HepG2 (cell line): ENCODE data around the gene WWC2. TPM values are rescaled to one million over a fixed set of nuclear protein-coding genes. Genes with fewer than 3 reads are reported as not detected.
A peak's percentile ranks its signal among the peaks of the same experiment; 100 is the strongest.

Experiments used
- BRD4 ChIP-seq: sonication (generic); formaldehyde crosslinking; IDR thresholded peaks from 2 replicates; pipeline ENCODE4 v1.4.0; 2020; ENCODE audit warnings: missing genetic modification reagents
- CENPX ChIP-seq: sonication (generic); formaldehyde crosslinking; IDR thresholded peaks from 2 replicates; pipeline ENCODE4 v1.9.0; 2021; ENCODE audit warnings: mild to moderate bottlenecking, missing genetic modification reagents, moderate library complexity
- DDIT3 ChIP-seq: sonication (generic); formaldehyde crosslinking; IDR thresholded peaks from 2 replicates; pipeline ENCODE4 v1.4.0; 2020; ENCODE audit warnings: mild to moderate bottlenecking, missing genetic modification reagents
- GABPB1 ChIP-seq: IDR thresholded peaks from 2 replicates; pipeline ENCODE4 v1.6.1; 2016; ENCODE audit warnings: mild to moderate bottlenecking, missing genetic modification reagents, moderate library complexity, missing compliant biosample characterization
- HNRNPLL ChIP-seq: fragments of 200-400 bp; formaldehyde crosslinking; IDR thresholded peaks from 2 replicates; pipeline ENCODE4 v1.6.1; 2017; ENCODE audit warnings: mild to moderate bottlenecking, low read depth, low read length; ENCODE audit not compliant: poor library complexity, severe bottlenecking
- LBX2 ChIP-seq: sonication (generic); formaldehyde crosslinking; IDR thresholded peaks from 2 replicates; pipeline ENCODE4 v1.5.0; 2020; ENCODE audit warnings: missing genetic modification reagents, mild to moderate bottlenecking, borderline replicate concordance
- MAX ChIP-seq: IDR thresholded peaks from 2 replicates; pipeline ENCODE4 v1.6.1; 2012; ENCODE audit warnings: inconsistent platforms
- MED1 ChIP-seq: sonication (generic); formaldehyde crosslinking; IDR thresholded peaks from 2 replicates; pipeline ENCODE4 v1.4.0; 2020; ENCODE audit warnings: missing genetic modification reagents
- PAWR ChIP-seq: sonication (generic); formaldehyde crosslinking; IDR thresholded peaks from 2 replicates; pipeline ENCODE4 v1.4.0; 2020; ENCODE audit warnings: missing genetic modification reagents, mild to moderate bottlenecking, borderline replicate concordance
- PAX8 ChIP-seq: sonication (generic); formaldehyde crosslinking; IDR thresholded peaks from 2 replicates; pipeline ENCODE4 v1.8.0; 2022; ENCODE audit warnings: mild to moderate bottlenecking, missing genetic modification reagents, borderline replicate concordance
- REST ChIP-seq, 2 experiments: IDR thresholded peaks; 2 replicates each; pipeline ENCODE4 v1.6.1; 2011 to 2012; ENCODE audit warnings: low read length in 2 of 2, borderline replicate concordance in 1 of 2, low read depth in 1 of 2, mild to moderate bottlenecking in 1 of 2, moderate library complexity in 1 of 2
- SNAI1 ChIP-seq: sonication (generic); formaldehyde crosslinking; IDR thresholded peaks from 2 replicates; pipeline ENCODE4 v1.5.0; 2020; ENCODE audit warnings: mild to moderate bottlenecking, missing genetic modification reagents, borderline replicate concordance
- THAP8 ChIP-seq: sonication (generic); formaldehyde crosslinking; IDR thresholded peaks from 2 replicates; pipeline ENCODE4 v1.5.1; 2020; ENCODE audit warnings: missing genetic modification reagents, mild to moderate bottlenecking, borderline replicate concordance
- YY1 ChIP-seq: IDR thresholded peaks from 2 replicates; pipeline ENCODE4 v1.6.1; 2011; ENCODE audit warnings: low read length, low read depth, moderate library complexity, mild to moderate bottlenecking; ENCODE audit not compliant: insufficient read depth, insufficient replicate concordance
- ZBTB42 ChIP-seq: sonication (generic); formaldehyde crosslinking; IDR thresholded peaks from 2 replicates; pipeline ENCODE4 v1.5.0; 2020; ENCODE audit warnings: mild to moderate bottlenecking, missing genetic modification reagents
- ZNF451 ChIP-seq: sonication (generic); formaldehyde crosslinking; IDR thresholded peaks from 2 replicates; pipeline ENCODE4 v1.5.0; 2020; ENCODE audit warnings: mild to moderate bottlenecking, missing genetic modification reagents
- ZNF503 ChIP-seq: sonication (generic); formaldehyde crosslinking; IDR thresholded peaks from 2 replicates; pipeline ENCODE4 v1.4.0; 2020; ENCODE audit warnings: missing genetic modification reagents
- ZNF574 ChIP-seq: sonication (generic); formaldehyde crosslinking; IDR thresholded peaks from 2 replicates; pipeline ENCODE4 v1.4.0; 2020; ENCODE audit warnings: missing genetic modification reagents
- ZNF644 ChIP-seq: IDR thresholded peaks from 2 replicates; pipeline ENCODE4 v1.6.1; 2016; ENCODE audit warnings: low read depth
- polyA plus RNA-seq, 8 experiments: library from polyadenylated mRNA; depleted of rRNA in 3 of 8; stranded (reverse) in 7 of 8; unstranded in 1 of 8; fragments of >200 nt; fragmentation: Illumina TruSeq in 4 of 8; extraction: Trizol in 4 of 8; gene quantifications; 2 replicates each; pipeline versions ENCODE4 v1.2.1 to v1.2.3, GENCODE V29; 2011 to 2016; ENCODE audit warnings: low read depth in 4 of 8, missing spikeins in 1 of 8, mixed read lengths in 1 of 8; ENCODE audit not compliant: insufficient read depth in 1 of 8
- total RNA-seq, 5 experiments: library from RNA; depleted of rRNA; stranded (reverse); fragments of >200 nt; fragmentation: Illumina TruSeq; extraction: Trizol; gene quantifications; 2 replicates each; pipeline ENCODE4 v1.2.3, GENCODE V29; 2016; ENCODE audit warnings: low read depth in 1 of 5

The WWC2 gene
- total and polyA plus RNA-seq, 2 of the 13 experiments (the other 11 are each of a cell fraction or from before 2014, with no cell fraction given): 40.0 to 50.1 TPM

GRCh38 chr4:183154701-183155391, 55.8 kb downstream of the WWC2 start (continued):
- TF ChIP-seq REST (IDR thresholded peaks at IDR 0.05; ENCODE audit: borderline replicate concordance in 1 of 2, low read depth in 1 of 2, low read length in 2 of 2) (no peak), GABPB1 (no peak), DDIT3 (CRISPR knock-in tag) (no peak), LBX2 (CRISPR knock-in tag) (no peak), BRD4 (CRISPR knock-in tag) (no peak), MED1 (peak; percentile 50; the same call in 1 of the 2 replicates), ZNF574 (peak; percentile 16; the same call in 1 of the 2 replicates), MAX (peak; percentile 61), PAX8 (no peak), ZBTB42 (no peak), PAWR (CRISPR knock-in tag) (no peak), ZNF644 (CRISPR knock-in tag) (peak; percentile 91), THAP8 (CRISPR knock-in tag) (no peak), SNAI1 (CRISPR knock-in tag) (no peak), ZNF451 (CRISPR knock-in tag) (no peak), CENPX (CRISPR knock-in tag) (no peak), YY1 (no peak), HNRNPLL (no peak), ZNF503 (CRISPR knock-in tag) (no peak)
